Measurements from ENCODE around the gene ANXA11. TPM values are rescaled to one million over a fixed set of nuclear protein-coding genes. Genes with fewer than 3 reads are reported as not detected.

The ANXA11 gene
- total RNA-seq, 1 experiment from 2014 or later, result 93.8 TPM

- ChIA-PET POLR2A (no interaction called here), CTCF (interaction anchor here (1.5 to 1.6 kb wide), 2 partner anchors 23 to 42 kb away, joined by 3 to 4 read pairs; no protein-coding TSS in a partner anchor)
- H3K27ac Mint-ChIP-seq (ENCODE audit: low read depth, unreplicated experiment), result no peak overlapping the region
- no TSS peak for BruUV-seq (replicated peaks)
- H3K36me3 Mint-ChIP-seq (ENCODE audit: insufficient read depth, unreplicated experiment), result peaks cover 6% of the 10 kb centered on the region
- no peaks in the 10 kb centered on the region for H3K9me3 Mint-ChIP-seq (ENCODE audit: unreplicated experiment)
- DNase-seq (ENCODE audit: unreplicated experiment), result no peak
- H3K4me3 Mint-ChIP-seq (ENCODE audit: unreplicated experiment), result no peak overlapping the region
- H3K4me1 Mint-ChIP-seq (ENCODE audit: insufficient read depth, unreplicated experiment), result peaks cover 6% of the 10 kb centered on the region
- no peaks in the 10 kb centered on the region for H3K27me3 Mint-ChIP-seq (ENCODE audit: insufficient read depth, unreplicated experiment)
- intact Hi-C loops (cut with micrococcal nuclease), result no loop called here
- no peak for TF ChIP-seq CTCF (IDR thresholded peaks at IDR 0.05; ENCODE audit: unreplicated experiment)
These were observed 19.6 kb downstream of the ANXA11 start for GRCh38 chr10:80185578-80186299.

GRCh38 chr10:80184291-80184690 lies 21.0 kb downstream of the ANXA11 start:
- intact Hi-C loops (cut with micrococcal nuclease), result no loop called here
- TF ChIP-seq CTCF (IDR thresholded peaks at IDR 0.05; ENCODE audit: unreplicated experiment), result no peak
- H3K27ac Mint-ChIP-seq (ENCODE audit: low read depth, unreplicated experiment), result no peak overlapping the region
- ChIA-PET POLR2A (no interaction called here), CTCF (interaction anchor here (1.6 kb wide), 1 partner anchor 22 kb away, joined by 4 read pairs; no protein-coding TSS in a partner anchor)
- no peak overlapping the region for H3K4me3 Mint-ChIP-seq (ENCODE audit: unreplicated experiment)
- H3K27me3 Mint-ChIP-seq (ENCODE audit: insufficient read depth, unreplicated experiment), result no peaks in the 10 kb centered on the region
- DNase-seq (ENCODE audit: unreplicated experiment), result no peak
- H3K4me1 Mint-ChIP-seq (ENCODE audit: insufficient read depth, unreplicated experiment), result peaks cover 11% of the 10 kb centered on the region
- H3K9me3 Mint-ChIP-seq (ENCODE audit: unreplicated experiment), result no peaks in the 10 kb centered on the region
- BruUV-seq (replicated peaks), result no TSS peak
- H3K36me3 Mint-ChIP-seq (ENCODE audit: insufficient read depth, unreplicated experiment), result peaks cover 6% of the 10 kb centered on the region

DNA sequence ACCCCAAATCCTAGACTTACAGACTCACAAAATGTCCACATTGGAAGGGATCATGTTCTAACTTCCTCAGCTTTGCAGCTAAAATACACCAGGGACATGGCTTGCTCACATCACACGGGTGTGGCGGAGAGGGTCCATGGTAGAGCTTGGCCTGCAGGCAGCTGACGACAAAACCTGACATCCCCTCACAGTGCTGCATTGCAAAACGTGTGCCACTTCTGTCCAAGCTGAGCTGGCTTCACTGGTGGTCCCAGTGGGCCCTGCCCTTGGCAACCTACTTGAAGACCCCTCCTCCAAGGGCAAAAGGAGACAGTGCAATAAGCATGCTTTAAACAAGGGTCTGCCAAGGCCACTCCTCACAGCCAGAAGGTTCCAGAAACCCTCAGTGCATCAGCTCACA lies 21.9 kb downstream of the ANXA11 start:
- no TSS peak for BruUV-seq (replicated peaks)
- TF ChIP-seq CTCF (IDR thresholded peaks at IDR 0.05; ENCODE audit: unreplicated experiment), result no peak
- Mint-ChIP-seq H3K27me3 (ENCODE audit: insufficient read depth, unreplicated experiment) (no peaks in the 10 kb centered on the region), H3K27ac (ENCODE audit: low read depth, unreplicated experiment) (no peak overlapping the region), H3K4me3 (ENCODE audit: unreplicated experiment) (no peak overlapping the region), H3K4me1 (ENCODE audit: insufficient read depth, unreplicated experiment) (peaks cover 18% of the 10 kb centered on the region), H3K36me3 (ENCODE audit: insufficient read depth, unreplicated experiment) (peaks cover 6% of the 10 kb centered on the region), H3K9me3 (ENCODE audit: unreplicated experiment) (no peaks in the 10 kb centered on the region)
- intact Hi-C loops (cut with micrococcal nuclease), result no loop called here
- no peak for DNase-seq (ENCODE audit: unreplicated experiment)
- ChIA-PET POLR2A (no interaction called here), CTCF (interaction anchor here (0.6 kb wide), 1 partner anchor 12 kb away, joined by 3 read pairs; no protein-coding TSS in a partner anchor)

DNA sequence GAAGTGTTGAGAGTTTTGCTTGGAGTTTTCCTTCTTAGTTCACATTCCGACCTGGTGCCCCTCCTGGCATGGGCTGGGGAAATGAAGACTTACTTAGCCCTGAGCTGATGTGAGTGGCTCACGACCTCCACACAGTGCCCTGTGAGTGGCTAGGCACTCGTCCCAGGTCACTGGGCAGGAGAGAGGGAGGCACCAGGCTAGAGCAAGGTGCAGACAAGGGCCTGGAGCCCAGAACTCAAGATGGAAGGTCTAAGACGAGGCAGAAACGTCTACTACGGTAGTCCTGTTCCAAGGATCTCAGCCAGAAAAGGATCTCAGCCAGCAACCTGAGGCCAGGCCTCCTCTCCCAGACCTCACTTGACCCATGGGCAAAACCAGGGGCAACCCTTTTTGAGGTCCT lies 22.4 kb downstream of the ANXA11 start:
- peaks cover 6% of the 10 kb centered on the region for H3K36me3 Mint-ChIP-seq (ENCODE audit: insufficient read depth, unreplicated experiment)
- ChIA-PET POLR2A (interaction anchor here (0.6 kb wide), 1 partner anchor 443 kb away, joined by 3 read pairs; no protein-coding TSS in a partner anchor), CTCF (interaction anchor here (0.6 kb wide), 1 partner anchor 12 kb away, joined by 3 read pairs; no protein-coding TSS in a partner anchor)
- no peaks in the 10 kb centered on the region for H3K27me3 Mint-ChIP-seq (ENCODE audit: insufficient read depth, unreplicated experiment)
- peaks cover 20% of the 10 kb centered on the region for H3K4me1 Mint-ChIP-seq (ENCODE audit: insufficient read depth, unreplicated experiment)
- no peak overlapping the region for H3K4me3 Mint-ChIP-seq (ENCODE audit: unreplicated experiment)
- intact Hi-C loops (cut with micrococcal nuclease), result no loop called here
- no peak for TF ChIP-seq CTCF (IDR thresholded peaks at IDR 0.05; ENCODE audit: unreplicated experiment)
- DNase-seq (ENCODE audit: unreplicated experiment), result no peak
- no TSS peak for BruUV-seq (replicated peaks)
- no peak overlapping the region for H3K27ac Mint-ChIP-seq (ENCODE audit: low read depth, unreplicated experiment)
- no peaks in the 10 kb centered on the region for H3K9me3 Mint-ChIP-seq (ENCODE audit: unreplicated experiment)
